ENCODE results near the gene DNM1. TPM values are rescaled to one million over a fixed set of nuclear protein-coding genes. Genes with fewer than 3 reads are reported as not detected.

DNM1 gene
- total RNA-seq, 2 experiments from 2014 or later = 0.63 to 1.1 TPM

DNA sequence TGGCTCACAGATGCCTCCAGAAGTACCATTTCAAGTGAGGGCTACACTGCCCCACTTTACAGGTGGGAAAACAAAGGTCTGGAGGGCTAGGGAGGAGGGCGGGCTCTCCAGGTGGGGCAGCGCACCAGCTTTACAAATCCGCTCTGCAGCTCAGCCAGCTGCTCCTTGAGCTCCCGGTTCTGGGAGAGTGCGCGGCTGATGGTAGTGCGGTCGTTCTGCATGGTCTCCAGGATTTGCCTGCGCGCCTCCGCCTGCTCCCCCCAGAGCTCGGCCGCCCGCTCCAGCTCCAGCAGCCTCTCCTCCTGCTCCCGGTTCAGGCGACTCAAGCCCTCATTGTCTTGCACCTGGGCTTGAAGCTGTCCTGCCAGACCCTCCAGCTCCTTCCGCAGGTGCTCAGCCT is 57.2 kb downstream of the DNM1 start:
- CTCF ChIA-PET = no interaction called here
- no peaks in the 10 kb centered on the region for H3K4me1 Mint-ChIP-seq (ENCODE audit: low read depth)
- H3K4me3 Mint-ChIP-seq = no peak overlapping the region
- H3K36me3 Mint-ChIP-seq = peaks cover 34% of the 10 kb centered on the region
- intact Hi-C loops (cut with micrococcal nuclease) = no loop called here
- no peak overlapping the region for H3K27ac Mint-ChIP-seq
- H3K27me3 Mint-ChIP-seq = no peaks in the 10 kb centered on the region
- POLR2A ChIA-PET = no interaction called here
- H3K9me3 Mint-ChIP-seq = no peaks in the 10 kb centered on the region
- DNase-seq = no peak

DNA sequence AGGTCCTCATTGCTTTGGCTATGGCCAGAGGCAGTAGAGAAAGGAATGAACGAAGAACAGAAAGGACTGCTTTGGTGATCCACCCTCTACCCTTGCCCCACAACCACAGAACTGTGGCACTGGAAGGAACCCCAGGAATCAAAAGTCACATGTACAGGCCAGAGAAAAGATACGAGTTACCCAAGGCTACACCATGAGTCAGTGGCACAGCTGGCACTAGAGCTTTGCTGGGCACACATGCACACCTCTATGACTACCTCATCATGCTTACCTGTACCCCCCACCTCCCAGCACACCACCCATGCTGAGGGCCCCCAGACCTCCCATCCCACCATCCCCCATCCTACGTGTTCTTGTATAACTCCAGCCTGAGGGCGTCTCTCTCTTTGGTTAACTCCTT is 59.5 kb downstream of the DNM1 start:
- no peak overlapping the region for H3K4me3 Mint-ChIP-seq
- no peaks in the 10 kb centered on the region for H3K9me3 Mint-ChIP-seq
- ChIA-PET CTCF (no interaction called here), POLR2A (interaction anchor here (0.6 kb wide), 1 partner anchor 93 kb away, joined by 4 read pairs; no protein-coding TSS in a partner anchor)
- peaks cover 34% of the 10 kb centered on the region for H3K36me3 Mint-ChIP-seq
- no peaks in the 10 kb centered on the region for H3K4me1 Mint-ChIP-seq (ENCODE audit: low read depth)
- no peak overlapping the region for H3K27ac Mint-ChIP-seq
- H3K27me3 Mint-ChIP-seq = no peaks in the 10 kb centered on the region
- no peak for DNase-seq
- intact Hi-C loops (cut with micrococcal nuclease) = no loop called here

DNA sequence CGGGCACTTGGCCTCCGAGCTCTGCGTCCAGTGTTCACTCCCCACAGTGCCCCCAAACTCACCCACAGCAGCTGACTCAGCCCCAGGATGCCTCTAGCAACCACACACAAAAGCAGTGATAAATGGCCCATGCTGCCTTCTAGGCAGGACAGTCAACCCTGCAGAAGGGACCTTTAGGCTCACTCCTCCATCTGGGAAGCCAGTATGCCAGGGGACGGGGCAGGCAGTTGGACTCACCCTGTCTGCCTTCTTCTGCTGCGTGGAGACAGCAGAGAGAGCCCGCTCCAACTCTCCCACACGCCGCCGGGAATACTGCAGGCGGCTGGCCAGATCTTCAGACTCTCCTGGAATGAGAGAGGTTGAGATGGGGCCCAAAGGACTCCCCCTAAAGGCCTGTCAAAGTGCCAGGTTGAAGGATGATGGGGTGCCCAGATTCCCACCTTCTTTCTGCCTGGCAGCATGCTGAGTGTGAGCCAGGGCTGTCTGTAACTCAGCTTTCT is 62.2 kb downstream of the DNM1 start:
- no peaks in the 10 kb centered on the region for H3K9me3 Mint-ChIP-seq
- no peaks in the 10 kb centered on the region for H3K27me3 Mint-ChIP-seq
- H3K36me3 Mint-ChIP-seq = peaks cover 25% of the 10 kb centered on the region
- DNase-seq = no peak
- H3K27ac Mint-ChIP-seq = no peak overlapping the region
- POLR2A ChIA-PET = no interaction called here
- H3K4me3 Mint-ChIP-seq = no peak overlapping the region
- H3K4me1 Mint-ChIP-seq (ENCODE audit: low read depth) = no peaks in the 10 kb centered on the region
- intact Hi-C loops (cut with micrococcal nuclease) = no loop called here
- CTCF ChIA-PET = interaction anchor here (1.2 kb wide), 1 partner anchor 11 kb away, joined by 3 read pairs; no protein-coding TSS in a partner anchor

DNA sequence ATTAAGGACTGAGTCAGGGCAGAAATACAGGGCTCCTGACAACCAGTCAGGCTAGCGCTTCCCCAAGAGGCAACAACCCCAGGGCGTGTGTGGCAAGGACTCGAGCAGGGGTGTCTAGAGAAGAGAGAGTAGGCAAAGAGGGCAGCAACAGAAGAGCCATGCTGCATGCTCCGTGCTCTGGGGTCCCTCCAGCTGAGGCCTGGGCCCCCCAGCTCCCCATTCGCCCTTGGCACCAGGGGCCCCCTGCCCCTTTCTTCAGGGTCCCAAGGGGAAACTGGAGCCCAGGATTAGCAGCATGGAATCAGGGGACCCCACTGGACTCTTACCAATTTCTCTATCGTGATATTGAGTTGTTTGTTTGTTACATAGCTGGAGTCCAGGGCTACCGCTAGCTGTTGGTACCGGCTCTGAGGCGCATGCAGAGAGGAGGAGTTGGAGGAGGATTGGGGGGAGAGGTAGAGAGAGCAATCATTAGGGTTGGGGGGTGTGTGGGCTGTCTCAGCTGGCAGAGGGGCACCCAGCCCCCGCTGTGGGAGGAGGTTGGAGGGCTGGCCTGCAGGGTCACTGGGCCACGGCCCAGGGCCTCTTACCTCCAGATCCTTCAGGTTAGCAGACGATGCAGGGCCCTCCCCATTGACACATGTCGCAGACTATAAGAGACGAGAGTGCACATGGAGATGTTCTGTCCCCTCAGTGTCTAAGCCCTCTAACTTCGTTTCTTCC is 63.9 kb downstream of the DNM1 start:
- Mint-ChIP-seq H3K36me3 (peaks cover 18% of the 10 kb centered on the region), H3K9me3 (no peaks in the 10 kb centered on the region), H3K27ac (no peak overlapping the region), H3K4me3 (no peak overlapping the region), H3K4me1 (ENCODE audit: low read depth) (no peaks in the 10 kb centered on the region), H3K27me3 (no peaks in the 10 kb centered on the region)
- DNase-seq = no peak
- POLR2A ChIA-PET = no interaction called here
- intact Hi-C loops (cut with micrococcal nuclease) = no loop called here
- CTCF ChIA-PET = no interaction called here

DNA sequence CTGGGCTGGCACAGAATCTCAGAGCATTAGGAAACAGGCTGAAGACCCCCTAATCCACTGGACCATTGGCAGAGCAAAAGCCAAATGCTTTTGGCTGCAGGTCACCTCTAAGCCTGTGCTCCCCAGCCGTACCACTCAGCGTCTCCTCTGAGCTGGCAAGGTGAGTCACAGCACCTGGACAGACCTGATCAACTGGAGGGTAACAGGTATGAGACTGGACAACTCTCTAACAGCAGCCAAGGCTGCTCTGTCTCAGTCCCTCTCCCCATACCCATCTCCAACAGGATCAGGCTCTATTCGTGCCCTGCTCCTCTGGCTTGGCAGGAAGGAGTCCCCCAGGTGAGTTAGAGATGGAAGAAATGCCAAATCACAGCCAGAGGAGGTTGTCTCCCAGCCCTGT is 67.9 kb downstream of the DNM1 start:
- Mint-ChIP-seq H3K27ac (no peak overlapping the region), H3K27me3 (no peaks in the 10 kb centered on the region), H3K4me3 (no peak overlapping the region), H3K36me3 (peaks cover 18% of the 10 kb centered on the region), H3K4me1 (ENCODE audit: low read depth) (peaks cover 13% of the 10 kb centered on the region), H3K9me3 (no peaks in the 10 kb centered on the region)
- intact Hi-C loops (cut with micrococcal nuclease) = loop anchor here (10.0 kb wide), 1 partner anchor 764 kb away; the partner anchor contains the start of gene MIGA2
- ChIA-PET CTCF (no interaction called here), POLR2A (no interaction called here)
- no peak for DNase-seq

DNA sequence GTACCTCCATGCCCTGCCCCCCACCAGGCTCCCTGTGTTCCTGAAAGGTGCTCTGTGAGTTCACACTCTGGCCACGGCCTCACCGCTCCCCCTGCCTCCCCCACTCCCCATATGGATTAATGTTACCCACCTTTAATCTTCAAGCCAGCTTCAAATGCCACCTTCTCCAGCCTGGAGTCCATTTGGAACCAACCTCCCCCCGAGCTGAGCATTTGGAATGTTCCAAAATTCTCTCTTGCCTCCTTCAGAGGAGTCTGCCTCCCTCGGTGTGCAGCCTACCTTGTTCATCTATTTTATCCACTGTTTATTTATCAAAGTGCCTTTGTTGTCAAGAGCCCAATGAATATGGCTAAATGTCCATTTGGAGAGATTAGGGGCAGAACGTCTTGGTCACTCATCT is 68.3 kb downstream of the DNM1 start:
- peaks cover 17% of the 10 kb centered on the region for H3K4me1 Mint-ChIP-seq (ENCODE audit: low read depth)
- ChIA-PET CTCF (no interaction called here), POLR2A (no interaction called here)
- no peak overlapping the region for H3K4me3 Mint-ChIP-seq
- no peak for DNase-seq
- H3K9me3 Mint-ChIP-seq = no peaks in the 10 kb centered on the region
- intact Hi-C loops (cut with micrococcal nuclease) = loop anchor here (10.0 kb wide), 1 partner anchor 763 kb away; the partner anchor contains the start of gene MIGA2
- H3K27ac Mint-ChIP-seq = no peak overlapping the region
- no peaks in the 10 kb centered on the region for H3K27me3 Mint-ChIP-seq
- H3K36me3 Mint-ChIP-seq = peaks cover 20% of the 10 kb centered on the region

DNA sequence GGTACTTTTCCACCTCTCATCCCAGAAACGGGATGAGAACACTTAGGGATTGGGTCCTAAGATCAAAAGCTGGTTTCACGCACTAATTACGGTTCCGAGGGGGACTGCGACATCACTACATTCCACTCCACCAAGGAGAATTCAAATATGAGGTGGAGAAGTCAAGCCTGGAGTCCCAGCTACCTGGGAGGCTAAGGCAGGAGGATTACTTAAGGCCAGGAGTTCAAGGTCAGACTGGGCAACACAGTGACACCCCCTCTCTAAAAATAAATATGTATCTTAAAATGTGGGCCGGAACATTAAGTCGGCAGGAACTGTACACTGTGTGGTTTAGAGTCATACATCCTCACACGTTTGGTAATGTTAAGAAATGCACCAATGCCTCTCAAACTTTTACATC is 71.1 kb downstream of the DNM1 start:
- POLR2A ChIA-PET = interaction anchor here (0.9 kb wide), 1 partner anchor 37 kb away, joined by 4 read pairs; no protein-coding TSS in a partner anchor
- CTCF ChIA-PET = interaction anchor here (0.9 to 2.1 kb wide), 2 partner anchors 18 to 20 kb away, joined by 3 to 5 read pairs; no protein-coding TSS in a partner anchor
- no peak for DNase-seq
- peak overlapping the region; percentile 97 for H3K4me3 Mint-ChIP-seq
- H3K27ac Mint-ChIP-seq = no peak overlapping the region
- no peaks in the 10 kb centered on the region for H3K9me3 Mint-ChIP-seq
- H3K4me1 Mint-ChIP-seq (ENCODE audit: low read depth) = peaks cover 27% of the 10 kb centered on the region
- intact Hi-C loops (cut with micrococcal nuclease) = loop anchor here (10.0 kb wide), 1 partner anchor 761 kb away; the partner anchor contains the start of gene MIGA2
- peaks cover 17% of the 10 kb centered on the region for H3K36me3 Mint-ChIP-seq
- H3K27me3 Mint-ChIP-seq = no peaks in the 10 kb centered on the region

DNA sequence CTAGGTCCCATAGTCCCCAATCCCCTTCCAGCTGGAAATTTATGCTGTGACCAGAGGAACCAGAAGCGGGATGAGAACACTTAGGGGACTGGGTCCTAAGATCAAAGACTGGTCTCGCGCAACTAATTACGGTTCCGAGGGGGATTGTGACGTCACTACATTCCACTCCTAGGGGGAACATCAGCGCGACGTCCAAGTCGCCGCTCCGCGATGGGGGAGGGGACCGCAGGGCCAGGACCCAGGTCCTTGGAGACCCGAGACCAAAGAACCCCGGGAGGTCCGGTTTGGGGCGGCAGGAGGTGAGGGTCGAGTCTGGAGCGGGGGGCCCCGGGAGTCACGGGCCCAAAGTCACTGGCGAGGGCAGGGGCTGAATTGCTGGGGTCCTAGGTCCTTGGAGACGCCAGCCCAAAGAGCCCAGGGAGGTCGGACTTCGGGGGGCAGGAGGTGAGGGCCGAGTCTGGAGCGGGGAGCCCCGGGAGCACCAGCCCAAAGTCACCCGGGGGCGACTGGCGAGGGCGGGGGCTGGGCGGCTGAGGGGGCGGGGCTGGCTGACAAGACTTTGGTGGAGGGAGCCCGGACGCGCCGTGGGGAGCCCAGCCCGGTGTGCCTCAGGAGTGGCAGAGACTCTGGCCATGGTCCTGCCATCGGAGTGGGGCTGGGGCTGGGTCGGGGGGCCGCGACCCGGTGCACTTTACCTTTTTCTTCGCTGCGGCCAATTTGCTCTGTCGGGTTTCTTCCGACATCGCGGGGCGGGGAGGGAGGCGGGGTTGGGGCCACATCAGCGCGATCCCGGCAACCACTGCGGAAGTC is 72.2 kb downstream of the DNM1 start, which contains the start of gene GOLGA2:
Gene GOLGA2 (minus strand): TSS at position 810 of the 810 bp plus-strand sequence. CDS start 31 bp downstream, at position 779.
- no peak for DNase-seq
- Mint-ChIP-seq H3K36me3 (peaks cover 17% of the 10 kb centered on the region), H3K27me3 (no peaks in the 10 kb centered on the region), H3K9me3 (no peaks in the 10 kb centered on the region), H3K4me3 (peak within 1 kb of the TSS; percentile 97), H3K27ac (peak within 1 kb of the TSS; percentile 79), H3K4me1 (ENCODE audit: low read depth) (peaks cover 27% of the 10 kb centered on the region)
- ChIA-PET POLR2A (interaction anchor here (0.6 to 1.2 kb wide), 3 partner anchors 33 to 277 kb away, joined by 3 to 5 read pairs (median 4); partner anchors contain the start of gene SPTAN1), CTCF (interaction anchor here (0.8 to 1.5 kb wide), 2 partner anchors 20 to 66 kb away, joined by 3 to 7 read pairs; no protein-coding TSS in a partner anchor)
- intact Hi-C loops (cut with micrococcal nuclease) = loop anchor here (1.0 to 10.0 kb wide), 6 partner anchors 25 to 759 kb away; partner anchors contain the start of genes BBLN, CIZ1, COQ4 and MIGA2

DNA sequence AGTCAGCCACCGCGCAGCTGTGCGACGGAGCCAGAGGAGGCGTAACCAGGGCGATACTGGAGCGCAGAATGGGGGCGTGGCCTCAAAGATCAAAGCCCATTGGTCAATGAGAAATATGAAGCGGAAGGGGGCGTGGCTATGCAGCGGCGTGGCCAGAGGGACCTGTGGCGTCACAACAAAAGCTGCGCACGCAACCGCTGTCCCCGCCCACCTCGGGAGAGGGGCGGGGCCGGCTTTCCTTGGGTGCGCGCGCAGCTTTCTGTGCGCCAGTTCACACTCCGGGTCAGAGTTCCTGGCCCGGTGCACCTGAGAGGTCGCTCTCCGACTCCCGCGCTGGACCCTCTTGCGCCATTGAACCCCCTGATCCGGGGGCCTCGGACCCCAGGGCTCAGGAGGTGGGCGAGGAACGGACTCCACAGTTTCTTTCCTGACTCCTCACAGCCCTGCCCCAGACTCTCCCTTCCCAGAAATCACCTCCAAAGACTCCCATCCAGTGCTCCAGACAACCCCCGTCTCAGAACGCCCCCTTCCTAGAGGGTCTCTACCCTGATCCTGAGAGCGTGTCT is 72.9 kb downstream of the DNM1 start, which contains the start of gene SWI5:
Gene SWI5 (plus strand): TSS at position 269 of the 566 bp plus-strand sequence.
- DNase-seq = peak; percentile 100
- ChIA-PET POLR2A (interaction anchor here (0.6 to 1.2 kb wide), 2 partner anchors 33 to 276 kb away, joined by 3 to 5 read pairs; partner anchors contain the start of gene SPTAN1), CTCF (interaction anchor here (0.8 to 1.5 kb wide), 2 partner anchors 21 to 65 kb away, joined by 3 to 7 read pairs; no protein-coding TSS in a partner anchor)
- H3K4me1 Mint-ChIP-seq (ENCODE audit: low read depth) = peaks cover 27% of the 10 kb centered on the region
- peaks cover 17% of the 10 kb centered on the region for H3K36me3 Mint-ChIP-seq
- no peaks in the 10 kb centered on the region for H3K27me3 Mint-ChIP-seq
- H3K9me3 Mint-ChIP-seq = no peaks in the 10 kb centered on the region
- intact Hi-C loops (cut with micrococcal nuclease) = loop anchor here (1.0 to 10.0 kb wide), 6 partner anchors 25 to 759 kb away; partner anchors contain the start of genes BBLN, CIZ1, COQ4 and MIGA2
- peak within 1 kb of the TSS; percentile 97 for H3K4me3 Mint-ChIP-seq
- H3K27ac Mint-ChIP-seq = peak within 1 kb of the TSS; percentile 79

DNA sequence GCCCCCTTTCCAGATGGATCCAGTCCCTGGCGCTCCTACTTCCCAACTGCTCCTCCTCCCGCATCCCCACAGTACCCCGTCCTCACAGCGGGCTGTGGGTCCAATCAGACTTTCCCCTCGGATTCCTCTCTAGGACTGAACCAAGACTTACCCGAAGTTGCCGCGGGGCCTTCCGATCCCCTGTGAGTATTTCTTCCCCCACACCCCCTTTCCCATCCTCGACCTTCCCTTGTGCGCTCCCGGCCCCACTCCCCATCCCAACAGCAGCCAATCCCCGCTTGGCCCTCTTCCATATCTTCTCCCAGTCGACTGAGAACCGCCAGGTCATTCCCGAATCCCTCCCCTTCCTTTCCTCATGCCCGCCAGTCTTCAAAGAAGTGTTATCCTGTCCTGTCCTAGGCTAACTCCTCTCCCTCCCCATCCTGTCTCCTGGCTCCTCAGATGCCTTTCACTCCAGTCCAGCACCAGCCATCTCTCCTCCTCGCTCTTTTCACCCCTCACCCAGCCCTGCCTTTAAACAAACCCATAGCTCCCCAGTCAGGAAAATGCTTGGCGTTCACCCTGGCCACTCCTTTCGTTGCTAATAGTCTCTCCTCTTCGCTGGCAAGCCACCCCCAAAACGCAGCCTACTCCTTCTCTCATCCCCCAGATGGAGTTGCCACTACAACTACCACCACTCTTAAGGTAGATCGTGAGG is 73.5 kb downstream of the DNM1 start:
- Mint-ChIP-seq H3K27me3 (no peaks in the 10 kb centered on the region), H3K36me3 (peaks cover 14% of the 10 kb centered on the region), H3K9me3 (no peaks in the 10 kb centered on the region), H3K27ac (peak overlapping the region; percentile 79), H3K4me3 (peak overlapping the region; percentile 97), H3K4me1 (ENCODE audit: low read depth) (peaks cover 27% of the 10 kb centered on the region)
- no peak for DNase-seq
- intact Hi-C loops (cut with micrococcal nuclease) = loop anchor here (1.0 to 10.0 kb wide), 6 partner anchors 26 to 758 kb away; partner anchors contain the start of genes BBLN, CIZ1, COQ4 and MIGA2
- ChIA-PET POLR2A (interaction anchor here (1.2 kb wide), 1 partner anchor 276 kb away, joined by 5 read pairs; the partner anchor contains the start of gene SPTAN1), CTCF (interaction anchor here (0.8 to 1.5 kb wide), 2 partner anchors 22 to 65 kb away, joined by 3 to 7 read pairs; no protein-coding TSS in a partner anchor)

All from activated CD4-positive, alpha-beta memory T cell treated with anti-CD3 and anti-CD28 coated beads for 36 hours (primary cell).